MM.1S (cell line): ENCODE measurements around the gene GPR61.

Experiments
- DNase-seq: peaks from one replicate; pipeline ENCODE4 v3.0.0-alpha.2; 2015
- H2AFZ ChIP-seq: fragments of 300-600 bp; sonication (generic); 2 replicates; pipeline ENCODE4 v1.6.0; 2016; ENCODE audit warnings: antibody characterized with exemption, low read length
- H3F3A ChIP-seq: fragments of 300-600 bp; sonication (generic); 2 replicates; pipeline ENCODE4 v1.6.1; 2016; ENCODE audit warnings: mild to moderate bottlenecking, antibody characterized with exemption, low read length, moderate library complexity, mixed read lengths; ENCODE audit not compliant: insufficient read depth
- H3K27ac ChIP-seq: fragments of 300-600 bp; sonication (generic); 2 replicates; pipeline ENCODE4 v1.5.1; 2016; ENCODE audit warnings: mild to moderate bottlenecking, low read length
- H3K27me3 ChIP-seq: fragments of 300-600 bp; sonication (generic); replicated peaks from 2 replicates; pipeline ENCODE4 v1.6.0; 2016; ENCODE audit warnings: low read length; ENCODE audit not compliant: insufficient read depth
- H3K36me3 ChIP-seq: fragments of 300-600 bp; sonication (generic); replicated peaks from 2 replicates; pipeline ENCODE4 v1.6.1; 2016; ENCODE audit warnings: mild to moderate bottlenecking, low read length, mixed read lengths; ENCODE audit not compliant: insufficient read depth
- H3K4me1 ChIP-seq: fragments of 300-600 bp; sonication (generic); 2 replicates; pipeline ENCODE4 v1.6.1; 2016; ENCODE audit warnings: low read length, mixed read lengths
- H3K4me2 ChIP-seq: fragments of 300-600 bp; sonication (generic); 2 replicates; pipeline ENCODE4 v1.6.0; 2016; ENCODE audit warnings: low read depth, low read length
- H3K4me3 ChIP-seq: fragments of 300-600 bp; sonication (generic); 2 replicates; pipeline ENCODE4 v1.5.1; 2016; ENCODE audit warnings: low read length, mixed read lengths
- H3K79me2 ChIP-seq: fragments of 300-600 bp; sonication (generic); 2 replicates; pipeline ENCODE4 v1.6.1; 2016; ENCODE audit warnings: mixed run types, low read length, mixed read lengths
- H3K9ac ChIP-seq: fragments of 300-600 bp; sonication (generic); 2 replicates; pipeline ENCODE4 v1.6.1; 2016; ENCODE audit warnings: low read length, mixed read lengths
- H3K9me2 ChIP-seq: fragments of 300-600 bp; sonication (generic); replicated peaks from 2 replicates; pipeline ENCODE4 v1.6.1; 2016; ENCODE audit warnings: mild to moderate bottlenecking, low read length, mixed read lengths; ENCODE audit not compliant: insufficient read depth
- H3K9me3 ChIP-seq: fragments of 300-600 bp; sonication (generic); replicated peaks from 2 replicates; pipeline ENCODE4 v1.6.1; 2016; ENCODE audit warnings: mild to moderate bottlenecking, low read length, mixed read lengths; ENCODE audit not compliant: insufficient read depth
- H4K20me1 ChIP-seq: fragments of 300-600 bp; sonication (generic); 2 replicates; pipeline ENCODE4 v1.6.1; 2016; ENCODE audit warnings: mild to moderate bottlenecking, low read length, moderate library complexity, mixed read lengths; ENCODE audit not compliant: insufficient read depth
- EZH2 ChIP-seq: fragments of 300-600 bp; sonication (generic); optimal IDR thresholded peaks from 2 replicates; pipeline ENCODE3; 2017; ENCODE audit warnings: low read depth, mild to moderate bottlenecking, antibody characterized with exemption, low read length, mixed read lengths
- EZH2phosphoT487 ChIP-seq: fragments of 300-600 bp; sonication (generic); IDR thresholded peaks from 2 replicates; pipeline ENCODE4 v1.6.1; 2018; ENCODE audit warnings: antibody characterized with exemption, low read length
- TF ChIP-seq, protein P1 (sequence below): fragments of 300-600 bp; sonication (generic); IDR thresholded peaks from 2 replicates; pipeline ENCODE4 v1.5.1; 2016; ENCODE audit warnings: antibody characterized with exemption, low read length, mixed read lengths

Gene GPR61

DNA sequence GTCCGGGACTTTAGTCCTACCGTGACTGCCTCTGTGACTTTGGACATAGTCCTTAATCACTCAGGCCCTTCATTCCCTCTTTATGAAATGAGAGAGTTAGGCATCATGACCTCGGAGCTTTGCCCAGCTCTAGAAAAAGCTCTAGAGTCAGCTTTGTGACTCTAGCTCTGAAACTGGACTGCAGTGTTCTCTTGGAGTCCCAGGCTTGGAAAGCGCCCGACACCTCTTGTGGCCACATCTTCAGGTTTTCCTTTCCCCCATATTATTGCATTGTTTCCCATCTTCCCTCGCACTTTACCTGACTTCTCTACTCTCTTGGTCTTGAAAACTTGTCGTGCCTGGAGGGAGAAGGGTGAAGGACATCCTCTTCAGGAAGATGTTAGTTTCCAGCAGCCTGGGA, 17.6 kb upstream of the GPR61 start:
- no peak for DNase-seq
- no peak overlapping the region for H3K9ac ChIP-seq
- no peaks in the 10 kb centered on the region for H3K9me2 ChIP-seq
- no peaks in the 10 kb centered on the region for H3K36me3 ChIP-seq
- H3F3A ChIP-seq = no peaks in the 10 kb centered on the region
- no peaks in the 10 kb centered on the region for H3K4me1 ChIP-seq
- no peak overlapping the region for H3K4me3 ChIP-seq
- TF ChIP-seq, protein P1, sequence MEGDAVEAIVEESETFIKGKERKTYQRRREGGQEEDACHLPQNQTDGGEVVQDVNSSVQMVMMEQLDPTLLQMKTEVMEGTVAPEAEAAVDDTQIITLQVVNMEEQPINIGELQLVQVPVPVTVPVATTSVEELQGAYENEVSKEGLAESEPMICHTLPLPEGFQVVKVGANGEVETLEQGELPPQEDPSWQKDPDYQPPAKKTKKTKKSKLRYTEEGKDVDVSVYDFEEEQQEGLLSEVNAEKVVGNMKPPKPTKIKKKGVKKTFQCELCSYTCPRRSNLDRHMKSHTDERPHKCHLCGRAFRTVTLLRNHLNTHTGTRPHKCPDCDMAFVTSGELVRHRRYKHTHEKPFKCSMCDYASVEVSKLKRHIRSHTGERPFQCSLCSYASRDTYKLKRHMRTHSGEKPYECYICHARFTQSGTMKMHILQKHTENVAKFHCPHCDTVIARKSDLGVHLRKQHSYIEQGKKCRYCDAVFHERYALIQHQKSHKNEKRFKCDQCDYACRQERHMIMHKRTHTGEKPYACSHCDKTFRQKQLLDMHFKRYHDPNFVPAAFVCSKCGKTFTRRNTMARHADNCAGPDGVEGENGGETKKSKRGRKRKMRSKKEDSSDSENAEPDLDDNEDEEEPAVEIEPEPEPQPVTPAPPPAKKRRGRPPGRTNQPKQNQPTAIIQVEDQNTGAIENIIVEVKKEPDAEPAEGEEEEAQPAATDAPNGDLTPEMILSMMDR = no peak
- TF ChIP-seq EZH2phosphoT487 (no peak), EZH2 (no peak)
- H3K79me2 ChIP-seq = no peaks in the 10 kb centered on the region
- no peaks in the 10 kb centered on the region for H3K9me3 ChIP-seq
- no peak overlapping the region for H3K27ac ChIP-seq
- H3K27me3 ChIP-seq = no peaks in the 10 kb centered on the region
- no peaks in the 10 kb centered on the region for H4K20me1 ChIP-seq
- H2AFZ ChIP-seq = no peak overlapping the region
- H3K4me2 ChIP-seq = no peak overlapping the region

DNA sequence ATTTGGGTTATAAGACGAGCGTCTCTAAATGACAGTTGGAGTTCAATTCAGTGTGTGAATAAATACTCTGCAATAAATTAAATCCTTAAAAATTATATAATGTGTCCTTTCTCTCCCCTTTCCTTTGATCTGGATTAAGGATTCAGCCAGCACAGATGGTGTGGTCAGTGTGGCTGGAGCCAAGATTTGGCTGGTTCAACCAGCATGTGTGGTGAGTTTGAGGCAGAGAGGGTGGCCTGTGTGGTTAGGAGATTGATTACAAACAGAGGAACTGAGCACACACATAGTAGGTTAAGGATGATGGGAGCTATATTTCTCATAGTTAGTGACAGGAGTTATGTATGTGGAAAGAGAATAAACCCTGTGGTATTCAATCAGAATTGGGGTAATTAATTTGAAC, 16.0 kb upstream of the GPR61 start:
- no peaks in the 10 kb centered on the region for H3K9me3 ChIP-seq
- H3K4me2 ChIP-seq = no peak overlapping the region
- H2AFZ ChIP-seq = no peak overlapping the region
- H3K27ac ChIP-seq = no peak overlapping the region
- no peaks in the 10 kb centered on the region for H3K79me2 ChIP-seq
- no peaks in the 10 kb centered on the region for H3K9me2 ChIP-seq
- no peaks in the 10 kb centered on the region for H3F3A ChIP-seq
- H3K4me3 ChIP-seq = no peak overlapping the region
- no peaks in the 10 kb centered on the region for H4K20me1 ChIP-seq
- no peaks in the 10 kb centered on the region for H3K36me3 ChIP-seq
- no peaks in the 10 kb centered on the region for H3K27me3 ChIP-seq
- H3K4me1 ChIP-seq = no peaks in the 10 kb centered on the region
- H3K9ac ChIP-seq = no peak overlapping the region
- no peak for DNase-seq
- TF ChIP-seq EZH2phosphoT487 = no peak
- TF ChIP-seq EZH2 = no peak
- TF ChIP-seq, protein P1 = no peak

GRCh38 chr1:109527098-109527811, 12.4 kb upstream of the GPR61 start:
- no peaks in the 10 kb centered on the region for H3K36me3 ChIP-seq
- no peak overlapping the region for H3K4me2 ChIP-seq
- no peak overlapping the region for H3K9ac ChIP-seq
- H3K9me3 ChIP-seq = no peaks in the 10 kb centered on the region
- no peak overlapping the region for H3K4me3 ChIP-seq
- no peaks in the 10 kb centered on the region for H3K9me2 ChIP-seq
- no peaks in the 10 kb centered on the region for H4K20me1 ChIP-seq
- no peak overlapping the region for H3K27ac ChIP-seq
- TF ChIP-seq EZH2 (no peak), EZH2phosphoT487 (no peak)
- TF ChIP-seq, protein P1 = no peak
- H3K27me3 ChIP-seq = no peaks in the 10 kb centered on the region
- no peak for DNase-seq
- no peaks in the 10 kb centered on the region for H3F3A ChIP-seq
- no peaks in the 10 kb centered on the region for H3K4me1 ChIP-seq
- no peak overlapping the region for H2AFZ ChIP-seq
- no peaks in the 10 kb centered on the region for H3K79me2 ChIP-seq
